Heart right ventricle (tissue), 16 donors: Measurements from ENCODE around the gene ECI1. TPM values are rescaled to one million over a fixed set of nuclear protein-coding genes. Genes with fewer than 3 reads are reported as not detected.
"Not testable (repeated sequence)": the region's sequence is repeated elsewhere in the genome, so short reads cannot be mapped to it uniquely, and the experiment has no call there.

Experiments used
- ATAC-seq, 8 donors: fragments of 200-7000 bp; cut with Tn5 transposase; one replicate each; pipeline ENCODE4 v1.9.1; 2020; ENCODE audit warnings: mild to moderate bottlenecking in 8 of 8, moderate library complexity in 8 of 8, moderate number of reproducible peaks in 1 of 8
- DNase-seq, 2 donors: peaks; one replicate each; pipeline ENCODE4 v3.0.0-alpha.2; 2020
- H3K27ac ChIP-seq, 10 donors: fragments of 200-600 bp; sonication (generic) in 2 of 10; one replicate each; pipeline versions ENCODE4 v1.5.0 to v1.8.0; 2020 to 2022; ENCODE audit warnings: mild to moderate bottlenecking in 3 of 10
- H3K27me3 ChIP-seq, 7 donors: fragments of 200-600 bp; one replicate each; pipeline ENCODE4 v1.8.0; 2021 to 2022; ENCODE audit warnings: mild to moderate bottlenecking in 2 of 7
- H3K36me3 ChIP-seq, 9 donors: fragments of 200-600 bp; sonication (generic) in 1 of 9; one replicate each; pipeline versions ENCODE4 v1.5.0 to v1.8.0; 2020 to 2022; ENCODE audit warnings: mild to moderate bottlenecking in 2 of 9
- H3K4me1 ChIP-seq, 9 donors: fragments of 200-600 bp; sonication (generic) in 1 of 9; one replicate each; pipeline versions ENCODE4 v1.5.0 to v1.8.0; 2020 to 2022; ENCODE audit warnings: mild to moderate bottlenecking in 4 of 9
- H3K4me3 ChIP-seq, 10 donors: fragments of 200-600 bp; sonication (generic) in 2 of 10; one replicate each; pipeline versions ENCODE4 v1.5.0 to v1.8.0; 2020 to 2022; ENCODE audit warnings: mild to moderate bottlenecking in 7 of 10, moderate library complexity in 2 of 10
- H3K9me3 ChIP-seq, 11 donors: fragments of 200-600 bp in 10 of 11; sonication (generic) in 2 of 11; one replicate each; pipeline versions ENCODE4 v1.5.0 to v1.8.0; 2013 to 2022; ENCODE audit warnings: mild to moderate bottlenecking in 2 of 11, control low read depth in 1 of 11, moderate library complexity in 1 of 11
- WGBS, 2 donors: extraction: QIAGEN DNeasy Blood & Tissue Kit; methylation state at CpG; one replicate each; pipeline ENCODE4 v1.1.7; 2013; ENCODE audit warnings: inconsistent platforms in 1 of 2; 5-methylcytosine and 5-hydroxymethylcytosine counted together
- intact Hi-C, 10 donors: fragments of 100-400 bp; cut with DNase I; formaldehyde crosslinking; loops; one replicate each; pipeline versions ENCODE4 v1.11.1 to v1.14.2; 2022
- polyA plus RNA-seq, 2 donors: library from polyadenylated mRNA; stranded (reverse); fragments of 200-250 nt; gene quantifications; one replicate each; pipeline ENCODE4 v1.2.3, GENCODE V29; 2013
- total RNA-seq, 10 donors: library from RNA; stranded (reverse); fragmentation: NEBNext Ultra II Directional in 3 of 10; extraction: Animal tissue kit (Norgen Biotek cat#: 25700) in 3 of 10; gene quantifications; one replicate each; pipeline versions ENCODE4 v1.2.1 to v1.2.4, GENCODE V29; 2021 to 2023
- TF ChIP-seq, protein P1 (sequence below), 9 donors: fragments of 200-600 bp; sonication (generic) in 2 of 9; IDR thresholded peaks; one replicate each; pipeline versions ENCODE4 v1.5.0 to v1.8.0; 2021 to 2022; ENCODE audit warnings: antibody characterized with exemption in 9 of 9, mild to moderate bottlenecking in 5 of 9, moderate library complexity in 1 of 9
- donor health status: Arrhythmogenic right ventricular cardiomyopathy.
- donor health status: ischemic (EF 13 %, LVEDD 7.1; RV severe dilation, severe dysfunction).
- donor health status: healthy with polysubstance abuse.
- donor health status: DM: no; HTN: yes; CAD: no.
- donor health status: DM: no; HTN: no; CAD: no.
- donor health status: ischemic (EF 25% LVEDD 6.9; RV normal size, moderate dysfunction).
- donor health status: ischemic (EF 25% LVEDD 5.7; RV mildly dilated, moderate dysfunction).
- donor health status: healthy.
- donor health status: DM: yes; HTN: yes; CAD: no.
- donor health status: Ischemic cardiomyopathy.
- donor health status: ischemic (EF 35%, LVEDD 5.7; RV mildly dilated, moderate dysfunction).
- donor health status: nonischemic (EF 11% LVEDD 7.7; RV severe dilation, severe dysfunction).
- donor health status: DM: yes; HTN: yes; CAD: no.
- donor health status: PGD.
- donor health status: ischemic (EF 29% LVEDD 5.4; RV normal size, mild dysfunction).
- donor health status: nonischemic (EF 23%, LVEDD 6.1; RV moderate dilation, normal function).

The ECI1 gene
- total and polyA plus RNA-seq, 12 donors: 118 to 491 (median 155) TPM

DNA sequence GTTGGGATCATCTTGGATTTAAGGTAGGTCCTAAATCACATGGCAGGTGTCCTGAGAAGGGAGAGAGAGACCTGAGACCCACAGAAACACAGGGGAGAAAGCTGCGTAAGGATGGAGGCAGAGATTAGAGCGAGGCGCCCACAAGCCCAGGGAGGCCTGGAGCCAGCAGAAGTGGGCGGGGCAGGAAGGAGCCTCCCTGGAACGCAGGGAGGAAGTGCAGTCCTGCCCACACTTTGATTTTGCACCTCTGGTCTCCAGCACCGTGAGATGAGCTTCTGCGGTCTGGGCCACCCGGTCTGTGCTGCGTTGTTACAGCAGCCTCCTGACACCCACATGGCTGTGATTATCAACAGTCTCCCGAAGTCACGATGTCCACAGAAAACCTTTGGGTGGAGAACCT is 8.8 kb downstream of the ECI1 start:
- TF ChIP-seq, protein P1, sequence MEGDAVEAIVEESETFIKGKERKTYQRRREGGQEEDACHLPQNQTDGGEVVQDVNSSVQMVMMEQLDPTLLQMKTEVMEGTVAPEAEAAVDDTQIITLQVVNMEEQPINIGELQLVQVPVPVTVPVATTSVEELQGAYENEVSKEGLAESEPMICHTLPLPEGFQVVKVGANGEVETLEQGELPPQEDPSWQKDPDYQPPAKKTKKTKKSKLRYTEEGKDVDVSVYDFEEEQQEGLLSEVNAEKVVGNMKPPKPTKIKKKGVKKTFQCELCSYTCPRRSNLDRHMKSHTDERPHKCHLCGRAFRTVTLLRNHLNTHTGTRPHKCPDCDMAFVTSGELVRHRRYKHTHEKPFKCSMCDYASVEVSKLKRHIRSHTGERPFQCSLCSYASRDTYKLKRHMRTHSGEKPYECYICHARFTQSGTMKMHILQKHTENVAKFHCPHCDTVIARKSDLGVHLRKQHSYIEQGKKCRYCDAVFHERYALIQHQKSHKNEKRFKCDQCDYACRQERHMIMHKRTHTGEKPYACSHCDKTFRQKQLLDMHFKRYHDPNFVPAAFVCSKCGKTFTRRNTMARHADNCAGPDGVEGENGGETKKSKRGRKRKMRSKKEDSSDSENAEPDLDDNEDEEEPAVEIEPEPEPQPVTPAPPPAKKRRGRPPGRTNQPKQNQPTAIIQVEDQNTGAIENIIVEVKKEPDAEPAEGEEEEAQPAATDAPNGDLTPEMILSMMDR (IDR thresholded peaks at IDR 0.05): no peak
- intact Hi-C loops: no loop called here
- H3K9me3 ChIP-seq: no peaks in the 10 kb centered on the region

DNA sequence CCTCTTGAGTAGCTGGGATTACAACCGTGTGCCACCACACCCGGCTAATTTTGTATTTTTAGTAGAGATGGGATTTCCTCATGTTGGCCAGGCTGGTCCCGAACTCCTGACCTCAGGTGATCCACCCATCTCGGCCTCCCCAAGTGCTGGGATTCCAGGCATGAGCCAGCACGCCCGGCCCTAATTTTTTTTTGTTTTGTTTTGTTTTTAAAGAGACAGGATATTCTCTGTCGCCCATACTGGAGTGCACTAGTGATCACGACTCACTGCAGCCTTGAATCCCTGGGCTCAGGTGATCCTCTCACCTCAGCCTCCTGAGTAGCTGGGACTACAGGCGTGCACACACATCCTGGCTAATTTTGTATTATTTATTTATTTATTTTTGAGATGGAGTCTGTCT is 11.1 kb downstream of the ECI1 start:
- H3K4me3 ChIP-seq, ATAC-seq, H3K9me3 ChIP-seq, H3K27ac ChIP-seq, DNase-seq, intact Hi-C loops: not testable (repeated sequence)
- H3K4me1 ChIP-seq: peaks cover 13 to 34% (median 23%) of the 10 kb centered on the region in 9 donors
- H3K27me3 ChIP-seq: peaks cover 0 to 29% (median 8%) of the 10 kb centered on the region in 7 donors
- H3K36me3 ChIP-seq: peaks cover 0 to 68% (median 47%) of the 10 kb centered on the region in 9 donors
- 67 to 68% methylated on average over 9 of the region's 9 CpGs for WGBS, 2 donors

More for the DNA sequence above, 8.8 kb downstream of the ECI1 start:
- 75 to 78% methylated on average over 11 of the region's 11 CpGs for WGBS, 2 donors
- DNase-seq (no peak), ATAC-seq (no peak)
- Histone ChIP-seq H3K36me3 (peaks cover 0 to 84% (median 53%) of the 10 kb centered on the region in 9 donors), H3K4me3 (no peak overlapping the region), H3K4me1 (peaks cover 0 to 15% (median 6%) of the 10 kb centered on the region in 9 donors), H3K27ac (no peak overlapping the region), H3K27me3 (peaks cover 0 to 6% (median 0%) of the 10 kb centered on the region in 7 donors)

DNA sequence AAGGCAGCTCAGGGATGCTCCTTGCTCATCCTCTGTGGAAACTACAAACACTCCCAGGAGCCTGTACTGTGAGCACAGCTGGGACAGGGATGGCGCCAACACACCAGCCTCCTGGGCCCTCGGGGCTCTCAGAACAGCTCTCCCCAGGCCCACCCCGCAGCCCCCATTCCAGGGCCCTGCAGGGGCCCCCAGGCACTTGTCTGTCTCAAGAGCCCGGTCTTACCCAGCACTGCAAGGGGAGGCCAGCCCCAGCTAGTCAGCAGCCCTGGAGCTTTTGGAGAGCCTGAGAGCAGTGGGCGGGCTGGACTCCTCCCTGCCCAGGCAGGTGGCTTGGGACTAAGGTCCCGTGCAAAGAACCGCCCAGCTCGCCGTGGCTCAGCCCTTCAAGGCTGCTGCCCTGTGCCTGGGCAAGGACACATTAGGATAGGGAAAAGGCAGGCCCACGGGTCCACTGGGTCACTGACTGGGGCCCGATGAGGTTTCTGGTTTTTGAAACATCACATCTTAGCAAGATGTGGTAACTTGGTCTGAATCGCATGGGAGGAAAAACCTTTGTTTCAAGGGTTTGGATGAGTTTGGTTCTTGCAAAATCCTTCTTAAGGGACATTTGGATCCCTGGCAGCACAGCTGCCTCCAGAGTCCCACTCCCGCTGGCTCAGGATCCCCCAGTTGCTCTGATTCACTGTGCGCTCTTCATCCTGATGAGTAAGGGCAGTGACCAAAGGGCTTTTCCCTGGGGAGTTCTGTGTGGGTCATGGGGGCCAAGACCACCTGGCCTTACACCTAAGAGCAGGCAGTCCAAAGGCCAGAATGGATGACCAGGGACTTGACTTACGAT is 12.3 kb downstream of the ECI1 start:
- Histone ChIP-seq H3K27me3 (peaks cover 0 to 30% (median 8%) of the 10 kb centered on the region in 7 donors), H3K4me3 (no peak overlapping the region), H3K4me1 (peaks cover 13 to 33% (median 23%) of the 10 kb centered on the region in 9 donors), H3K27ac (peak overlapping the region in 1 of 10 donors; percentile 58), H3K9me3 (no peaks in the 10 kb centered on the region), H3K36me3 (peaks cover 4 to 68% (median 48%) of the 10 kb centered on the region in 9 donors)
- WGBS, 2 donors: 79% methylated on average over 15 of the region's 15 CpGs
- DNase-seq: no peak
- intact Hi-C loops: no loop called here
- TF ChIP-seq, protein P1 (IDR thresholded peaks at IDR 0.05): no peak
- ATAC-seq: peak in 6 of 8 donors; percentile 3 to 9 (median 4)

DNA sequence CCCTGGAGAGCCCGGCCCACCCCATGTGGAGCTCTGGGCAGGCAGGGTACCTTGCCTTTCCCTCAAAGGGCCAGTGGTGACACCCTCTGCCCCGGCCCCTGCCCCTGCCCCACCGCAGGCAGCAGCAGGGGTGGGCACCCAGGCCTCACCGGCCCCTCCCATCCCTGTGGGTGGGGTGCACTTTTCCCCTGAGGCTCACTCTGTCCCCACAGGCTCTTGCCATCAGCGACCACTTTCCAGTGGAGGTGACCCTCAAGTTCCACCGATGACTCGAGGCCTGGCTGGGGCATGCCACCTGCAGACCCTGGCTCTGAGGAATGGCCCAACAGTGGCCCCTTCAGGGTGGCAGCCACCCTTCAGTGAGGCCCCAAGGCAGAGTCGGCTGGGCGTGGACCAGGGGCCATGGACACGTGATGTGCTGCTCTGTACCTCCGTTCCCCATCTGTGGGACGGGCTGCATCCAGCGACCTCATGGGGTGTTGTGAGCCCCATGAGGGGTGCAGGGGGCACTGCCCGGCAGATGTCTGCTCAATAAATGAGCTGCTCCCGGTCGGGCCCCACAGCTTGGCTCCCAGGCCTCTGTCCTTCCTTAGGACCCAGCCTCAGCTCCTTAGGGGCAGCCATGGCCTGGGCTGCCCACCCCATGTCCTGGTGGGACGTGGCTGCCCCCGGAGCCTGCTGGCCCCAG is 13.1 kb downstream of the ECI1 start:
- WGBS, 2 donors: 57 to 58% methylated on average over 17 to 18 of the region's 18 CpGs

More for the DNA sequence above, 13.1 kb downstream of the ECI1 start:
- peaks cover 4 to 68% (median 42%) of the 10 kb centered on the region in 9 donors for H3K36me3 ChIP-seq
- H3K4me3 ChIP-seq: peak overlapping the region in 1 of 10 donors; percentile 49
- intact Hi-C loops: no loop called here
- ATAC-seq (peak in 6 of 8 donors; percentile 16 to 39 (median 32)), DNase-seq (no peak)
- peaks cover 13 to 33% (median 23%) of the 10 kb centered on the region in 9 donors for H3K4me1 ChIP-seq
- TF ChIP-seq, protein P1 (IDR thresholded peaks at IDR 0.05): no peak
- no peaks in the 10 kb centered on the region for H3K9me3 ChIP-seq
- H3K27ac ChIP-seq: peak overlapping the region in 3 of 10 donors; percentile 9 to 58 (median 10)
- H3K27me3 ChIP-seq: peaks cover 0 to 30% (median 8%) of the 10 kb centered on the region in 7 donors
